ENCODE data around the gene RXFP4. TPM values are rescaled to one million over a fixed set of nuclear protein-coding genes. Genes with fewer than 3 reads are reported as not detected.
"Not testable (repeated sequence)": the region's sequence is repeated elsewhere in the genome, so short reads cannot be mapped to it uniquely, and the experiment has no call there.

Gene RXFP4
- total and polyA plus RNA-seq, 9 of the 15 experiments (the other 6 are each of a cell fraction or from before 2014, with no cell fraction given): 0.64 TPM; not detected in 8

DNA sequence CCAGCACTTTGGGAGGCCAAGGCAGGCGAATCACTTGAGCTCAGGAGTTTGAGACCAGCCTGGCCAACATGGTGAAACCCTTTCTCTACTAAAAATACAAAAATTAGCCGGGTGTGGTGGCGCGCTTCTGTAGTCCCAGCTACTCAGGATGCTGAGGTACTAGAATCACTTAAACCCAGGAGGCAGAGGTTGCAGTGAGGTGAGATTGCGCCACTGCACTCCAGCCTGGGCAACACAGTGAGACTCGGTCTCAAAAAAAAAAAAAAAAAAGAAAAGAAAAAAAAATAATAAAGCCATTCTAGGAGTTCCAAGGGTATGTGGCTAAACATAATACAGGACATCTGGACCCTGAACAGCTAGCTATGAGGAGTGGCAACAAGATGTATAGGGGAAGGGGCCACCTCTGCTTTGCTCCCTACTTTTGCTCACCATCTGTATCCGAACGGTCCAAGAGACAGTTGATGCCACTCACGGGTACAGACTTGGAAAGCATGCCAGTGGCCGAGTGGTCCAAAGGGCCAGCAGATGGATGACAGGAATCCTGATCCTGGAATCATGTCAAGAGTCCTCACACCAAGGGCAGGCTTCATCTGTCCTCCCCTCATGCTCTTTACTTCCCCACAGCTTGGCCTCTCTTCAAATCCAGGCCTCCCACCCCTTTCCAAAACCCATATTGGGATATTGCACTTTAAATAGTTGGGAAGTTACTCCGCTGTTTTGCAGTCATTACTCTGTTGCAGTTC, 43.6 kb downstream of the RXFP4 start:
- H3K27me3 ChIP-seq (ENCODE audit: control insufficient read depth in 2 of 2, insufficient read depth in 2 of 2, low read length in 2 of 2); H2AFZ ChIP-seq (ENCODE audit: low read depth, low read length); BruUV-seq (replicated peaks); H3K36me3 ChIP-seq (ENCODE audit: control insufficient read depth, insufficient read depth, low read length); H3K4me3 ChIP-seq; in situ Hi-C loops (cut with MboI); H4K20me1 ChIP-seq (replicated peaks; ENCODE audit: control insufficient read depth, insufficient read depth, low read length); FAIRE-seq; DNase-seq (ENCODE audit: extremely low read depth in 1 of 4, low spot score in 3 of 4); ATAC-seq; H3K9me3 ChIP-seq (replicated peaks; ENCODE audit: control insufficient read depth, insufficient read depth, low read depth, low read length); H3K4me2 ChIP-seq (ENCODE audit: insufficient read depth, low read length); H3K9me1 ChIP-seq (ENCODE audit: control insufficient read depth, insufficient read depth, low read length); H3K9ac ChIP-seq (ENCODE audit: insufficient read depth in 1 of 2, low read depth in 2 of 2, low read length in 2 of 2); H3K27ac ChIP-seq (ENCODE audit: extremely low read depth, low read depth, low read length): not testable (repeated sequence)
- CTCF ChIA-PET (ENCODE audit: low intra/inter-chr PET ratio): interaction anchor here (1.6 kb wide), 1 partner anchor 47 kb away, joined by 4 read pairs; no protein-coding TSS in a partner anchor
- Histone ChIP-seq H3K4me1 (replicated peaks in 1 of 2; ENCODE audit: control insufficient read depth in 2 of 2, insufficient read depth in 2 of 2, low read length in 2 of 2) (peaks cover 30 to 42% of the 10 kb centered on the region in 2 experiments), H3K79me2 (ENCODE audit: control insufficient read depth, insufficient read depth, low read length) (peaks cover 22% of the 10 kb centered on the region)
- POLR2A ChIA-PET: interaction anchor here (1.2 to 5.1 kb wide), 5 partner anchors 10 to 51 kb away, joined by 4 to 41 read pairs (median 6); partner anchors contain the start of gene KHDC4
- 80% methylated on average over 9 of the region's 11 CpGs for WGBS (ENCODE audit: insufficient coverage, low coverage, missing lambda C conversion rate)
- TF ChIP-seq ZNF121 (CRISPR knock-in tag; conservative IDR thresholded peaks at IDR 0.05): 0 out of 2 replicates have a peak, but pooled peaks have one; percentile 8
- intact Hi-C loops (cut with micrococcal nuclease): loop anchor here (5.0 kb wide), 2 partner anchors 67 to 253 kb away; partner anchors contain the start of genes LAMTOR2 and UBQLN4

- Histone ChIP-seq H3K36me3 (ENCODE audit: control insufficient read depth, insufficient read depth, low read length) (no peaks in the 10 kb centered on the region), H3K79me2 (ENCODE audit: control insufficient read depth, insufficient read depth, low read length) (no peaks in the 10 kb centered on the region), H3K27me3 (ENCODE audit: control insufficient read depth in 2 of 2, insufficient read depth in 2 of 2, low read length in 2 of 2) (no peaks in the 10 kb centered on the region), H2AFZ (ENCODE audit: low read depth, low read length) (no peak overlapping the region; the same call in 1 of the 2 replicates), H3K9ac (ENCODE audit: insufficient read depth in 1 of 2, low read depth in 2 of 2, low read length in 2 of 2) (peak overlapping the region in 1 of 2 experiments; percentile 14; a peak in 1 of 4 replicates), H3K9me1 (ENCODE audit: control insufficient read depth, insufficient read depth, low read length) (no peaks in the 10 kb centered on the region), H3K4me2 (ENCODE audit: insufficient read depth, low read length) (no peak overlapping the region), H3K27ac (ENCODE audit: extremely low read depth, low read depth, low read length) (no peak overlapping the region), H3K9me3 (replicated peaks; ENCODE audit: control insufficient read depth, insufficient read depth, low read depth, low read length) (no peaks in the 10 kb centered on the region), H3K4me3 (no peak overlapping the region), H4K20me1 (replicated peaks; ENCODE audit: control insufficient read depth, insufficient read depth, low read length) (no peaks in the 10 kb centered on the region), H3K4me1 (replicated peaks in 1 of 2; ENCODE audit: control insufficient read depth in 2 of 2, insufficient read depth in 2 of 2, low read length in 2 of 2) (peaks cover 2 to 7% of the 10 kb centered on the region in 2 experiments; a peak in 4 of 5 replicates)
- WGBS (ENCODE audit: insufficient coverage, low coverage, missing lambda C conversion rate): 42% methylated on average over 9 of the region's 9 CpGs
- CTCF ChIA-PET (ENCODE audit: low intra/inter-chr PET ratio): interaction anchor here (0.7 to 3.5 kb wide), 3 partner anchors 51 to 128 kb away, joined by 3 to 42 read pairs (median 5); partner anchors contain the start of gene KHDC4
- intact Hi-C loops (cut with micrococcal nuclease): loop anchor here (1.0 to 5.0 kb wide), 2 partner anchors 51 to 257 kb away; no protein-coding TSS in a partner anchor
- POLR2A ChIA-PET: interaction anchor here (0.6 to 1.7 kb wide), 10 partner anchors 8 to 447 kb away, joined by 3 to 6 read pairs (median 4); no protein-coding TSS in a partner anchor
- in situ Hi-C loops (cut with MboI): no loop called here
- ATAC-seq (peak; percentile 95), FAIRE-seq (peak; percentile 92), DNase-seq (ENCODE audit: extremely low read depth in 1 of 4, low spot score in 3 of 4) (peak; percentile 69 to 76 (median 72))
- BruUV-seq (replicated peaks): no TSS peak
- no peak for TF ChIP-seq C11orf30 (IDR thresholded peaks at IDR 0.05; ENCODE audit: low read depth)
Observed at GRCh38 chr1:155989242-155990004, 48.0 kb downstream of the RXFP4 start.
